ENCODE data around the gene KLF14.

- TF ChIP-seq CTCF (IDR thresholded peaks at IDR 0.05; ENCODE audit: insufficient read depth, low read depth, low read length) = no peak
- TF ChIP-seq EZH2 (IDR thresholded peaks at IDR 0.05; ENCODE audit: insufficient read depth, low read length) = no peak
Measured at GRCh38 chr7:130712416-130712815, 21.6 kb downstream of the KLF14 start.
